Activated naive CD8-positive, alpha-beta T cell treated with anti-CD3 and anti-CD28 coated beads, Interleukin-2, amount 10 ng/mL, durations not matched to agents 7 days and 5 days (primary cell): ENCODE measurements around the gene FBXO8. TPM values are rescaled to one million over a fixed set of nuclear protein-coding genes. Genes with fewer than 3 reads are reported as not detected.

Experiments
- ATAC-seq: fragments of 150-1000 bp; cut with Tn5 transposase; one replicate; pipeline ENCODE4 v1.10.0; 2021; ENCODE audit warnings: low read depth, moderate library complexity
- POLR2A ChIA-PET: fragments of 350-600 bp; sonication (Branson Sonifier 250); formaldehyde crosslinking; loops from one replicate; lab custom pipeline; 2021; ENCODE audit warnings: antibody characterized with exemption; lab: Charles Lee
- DNase-seq: peaks from one replicate; pipeline ENCODE4 v3.0.0; 2021
- H3K27ac Mint-ChIP-seq: one replicate; pipeline ENCODE4 v1.8.0; 2022; ENCODE audit warnings: mild to moderate bottlenecking, mixed read lengths
- H3K27me3 Mint-ChIP-seq: one replicate; pipeline ENCODE4 v1.8.0; 2022; ENCODE audit warnings: mild to moderate bottlenecking, moderate library complexity, mixed read lengths
- H3K36me3 Mint-ChIP-seq: one replicate; pipeline ENCODE4 v1.8.0; 2021; ENCODE audit warnings: mild to moderate bottlenecking, mixed read lengths
- H3K4me1 Mint-ChIP-seq: one replicate; pipeline ENCODE4 v1.8.0; 2021; ENCODE audit warnings: mixed read lengths
- H3K4me3 Mint-ChIP-seq: one replicate; pipeline ENCODE4 v1.8.0; 2022; ENCODE audit warnings: mild to moderate bottlenecking, moderate library complexity, mixed read lengths
- H3K9me3 Mint-ChIP-seq: one replicate; pipeline ENCODE4 v1.8.0; 2021; ENCODE audit warnings: mixed read lengths
- total RNA-seq, 2 experiments: library from RNA; stranded (reverse); gene quantifications; one replicate each; pipeline ENCODE4 v1.2.3, GENCODE V29; 2021

FBXO8 gene
- total RNA-seq, 2 experiments from 2014 or later: 20.6 to 22.3 TPM

- ATAC-seq (no peak), DNase-seq (no peak)
- no peaks in the 10 kb centered on the region for H3K9me3 Mint-ChIP-seq
- no peak overlapping the region for H3K27ac Mint-ChIP-seq
- no peak overlapping the region for H3K4me3 Mint-ChIP-seq
- no peaks in the 10 kb centered on the region for H3K27me3 Mint-ChIP-seq
- H3K36me3 Mint-ChIP-seq: peaks cover 1% of the 10 kb centered on the region
- POLR2A ChIA-PET: no interaction called here
- peaks cover 7% of the 10 kb centered on the region for H3K4me1 Mint-ChIP-seq
These were observed 28.9 kb downstream of the FBXO8 start for GRCh38 chr4:174254613-174255012.

- no peak overlapping the region for H3K27ac Mint-ChIP-seq
- peaks cover 7% of the 10 kb centered on the region for H3K4me1 Mint-ChIP-seq
- no peaks in the 10 kb centered on the region for H3K9me3 Mint-ChIP-seq
- H3K36me3 Mint-ChIP-seq: peaks cover 1% of the 10 kb centered on the region
- no peaks in the 10 kb centered on the region for H3K27me3 Mint-ChIP-seq
- DNase-seq: no peak
- no peak for ATAC-seq
- POLR2A ChIA-PET: no interaction called here
- no peak overlapping the region for H3K4me3 Mint-ChIP-seq
These were observed 31.1 kb downstream of the FBXO8 start for GRCh38 chr4:174252412-174252811.

- Mint-ChIP-seq H3K4me3 (no peak overlapping the region), H3K4me1 (peaks cover 3% of the 10 kb centered on the region), H3K27ac (no peak overlapping the region), H3K9me3 (no peaks in the 10 kb centered on the region), H3K36me3 (peaks cover 1% of the 10 kb centered on the region), H3K27me3 (no peaks in the 10 kb centered on the region)
- ATAC-seq: no peak
- POLR2A ChIA-PET: no interaction called here
- no peak for DNase-seq
These were observed 35.1 kb downstream of the FBXO8 start for GRCh38 chr4:174248407-174248806.

- Mint-ChIP-seq H3K27ac (no peak overlapping the region), H3K36me3 (peaks cover under 1% of the 10 kb centered on the region), H3K4me1 (no peaks in the 10 kb centered on the region), H3K27me3 (no peaks in the 10 kb centered on the region), H3K9me3 (no peaks in the 10 kb centered on the region), H3K4me3 (no peak overlapping the region)
- ATAC-seq: no peak
- DNase-seq: no peak
- POLR2A ChIA-PET: no interaction called here
These were observed 37.8 kb downstream of the FBXO8 start for GRCh38 chr4:174245714-174246113.

GRCh38 chr4:174244441-174244840 is 39.0 kb downstream of the FBXO8 start:
- Mint-ChIP-seq H3K4me3 (no peak overlapping the region), H3K27ac (no peak overlapping the region)

GRCh38 chr4:174241162-174241561 is 42.3 kb downstream of the FBXO8 start:
- Mint-ChIP-seq H3K9me3 (no peaks in the 10 kb centered on the region), H3K4me3 (no peak overlapping the region), H3K27ac (no peak overlapping the region), H3K27me3 (no peaks in the 10 kb centered on the region), H3K4me1 (no peaks in the 10 kb centered on the region), H3K36me3 (peaks cover 3% of the 10 kb centered on the region)
- no peak for DNase-seq
- no peak for ATAC-seq
- POLR2A ChIA-PET: no interaction called here

More at GRCh38 chr4:174244441-174244840, 39.0 kb downstream of the FBXO8 start:
- Mint-ChIP-seq H3K27me3 (no peaks in the 10 kb centered on the region), H3K36me3 (no peaks in the 10 kb centered on the region), H3K4me1 (no peaks in the 10 kb centered on the region), H3K9me3 (no peaks in the 10 kb centered on the region)
- ATAC-seq (no peak), DNase-seq (no peak)
- POLR2A ChIA-PET: no interaction called here

GRCh38 chr4:174236359-174236758 is 47.1 kb downstream of the FBXO8 start:
- no peaks in the 10 kb centered on the region for H3K9me3 Mint-ChIP-seq
- no peak for ATAC-seq
- no peaks in the 10 kb centered on the region for H3K27me3 Mint-ChIP-seq
- H3K4me3 Mint-ChIP-seq: no peak overlapping the region
- H3K27ac Mint-ChIP-seq: no peak overlapping the region
- peaks cover 3% of the 10 kb centered on the region for H3K36me3 Mint-ChIP-seq
- no peak for DNase-seq
- POLR2A ChIA-PET: no interaction called here
- no peaks in the 10 kb centered on the region for H3K4me1 Mint-ChIP-seq

GRCh38 chr4:174230680-174231079 is 52.8 kb downstream of the FBXO8 start:
- ATAC-seq: no peak
- H3K4me1 Mint-ChIP-seq: no peaks in the 10 kb centered on the region
- H3K4me3 Mint-ChIP-seq: no peak overlapping the region
- H3K9me3 Mint-ChIP-seq: no peaks in the 10 kb centered on the region
- H3K36me3 Mint-ChIP-seq: no peaks in the 10 kb centered on the region
- peaks cover 16% of the 10 kb centered on the region for H3K27me3 Mint-ChIP-seq
- POLR2A ChIA-PET: no interaction called here
- no peak overlapping the region for H3K27ac Mint-ChIP-seq
- DNase-seq: no peak

GRCh38 chr4:174230148-174230547 is 53.3 kb downstream of the FBXO8 start:
- ATAC-seq (no peak), DNase-seq (no peak)
- H3K27me3 Mint-ChIP-seq: peaks cover 19% of the 10 kb centered on the region
- H3K9me3 Mint-ChIP-seq: no peaks in the 10 kb centered on the region
- no peaks in the 10 kb centered on the region for H3K36me3 Mint-ChIP-seq
- POLR2A ChIA-PET: no interaction called here
- H3K4me3 Mint-ChIP-seq: no peak overlapping the region
- no peaks in the 10 kb centered on the region for H3K4me1 Mint-ChIP-seq
- H3K27ac Mint-ChIP-seq: no peak overlapping the region

- H3K36me3 Mint-ChIP-seq: no peaks in the 10 kb centered on the region
- peaks cover 22% of the 10 kb centered on the region for H3K27me3 Mint-ChIP-seq
- POLR2A ChIA-PET: no interaction called here
- H3K4me3 Mint-ChIP-seq: no peak overlapping the region
- no peak overlapping the region for H3K27ac Mint-ChIP-seq
- ATAC-seq (no peak), DNase-seq (no peak)
- no peaks in the 10 kb centered on the region for H3K4me1 Mint-ChIP-seq
- H3K9me3 Mint-ChIP-seq: no peaks in the 10 kb centered on the region
These were observed 54.5 kb downstream of the FBXO8 start for GRCh38 chr4:174228988-174229387.

- ATAC-seq (no peak), DNase-seq (no peak)
- Mint-ChIP-seq H3K9me3 (no peaks in the 10 kb centered on the region), H3K36me3 (no peaks in the 10 kb centered on the region), H3K4me1 (peaks cover 1% of the 10 kb centered on the region), H3K27me3 (peaks cover 43% of the 10 kb centered on the region), H3K4me3 (no peak overlapping the region), H3K27ac (no peak overlapping the region)
- POLR2A ChIA-PET: no interaction called here
These were observed 58.0 kb downstream of the FBXO8 start for GRCh38 chr4:174225349-174226049.

- H3K27me3 Mint-ChIP-seq: peaks cover 46% of the 10 kb centered on the region
- H3K27ac Mint-ChIP-seq: no peak overlapping the region
- H3K4me1 Mint-ChIP-seq: peaks cover 1% of the 10 kb centered on the region
- no peaks in the 10 kb centered on the region for H3K36me3 Mint-ChIP-seq
- no peaks in the 10 kb centered on the region for H3K9me3 Mint-ChIP-seq
- DNase-seq: no peak
- POLR2A ChIA-PET: no interaction called here
- no peak for ATAC-seq
- H3K4me3 Mint-ChIP-seq: no peak overlapping the region
These were observed 58.9 kb downstream of the FBXO8 start for GRCh38 chr4:174224550-174224949.

GRCh38 chr4:174222266-174222872 is 61.1 kb downstream of the FBXO8 start:
- Mint-ChIP-seq H3K9me3 (no peaks in the 10 kb centered on the region), H3K36me3 (no peaks in the 10 kb centered on the region), H3K4me3 (no peak overlapping the region), H3K27ac (no peak overlapping the region), H3K4me1 (peaks cover 6% of the 10 kb centered on the region), H3K27me3 (peaks cover 59% of the 10 kb centered on the region)
- no peak for ATAC-seq
- POLR2A ChIA-PET: no interaction called here
- DNase-seq: no peak

GRCh38 chr4:174218127-174218790 is 65.2 kb downstream of the FBXO8 start:
- H3K27me3 Mint-ChIP-seq: peaks cover 83% of the 10 kb centered on the region
- peak overlapping the region; percentile 38 for H3K4me3 Mint-ChIP-seq
- no peak for DNase-seq
- H3K9me3 Mint-ChIP-seq: no peaks in the 10 kb centered on the region
- POLR2A ChIA-PET: no interaction called here
- no peak overlapping the region for H3K27ac Mint-ChIP-seq
- ATAC-seq: no peak
- H3K4me1 Mint-ChIP-seq: peaks cover 29% of the 10 kb centered on the region
- H3K36me3 Mint-ChIP-seq: no peaks in the 10 kb centered on the region
